ENCODE measurements around the gene CRISP3.
"Not testable (repeated sequence)": the region's sequence is repeated elsewhere in the genome, so short reads cannot be mapped to it uniquely, and the experiment has no call there.

The CRISP3 gene

GRCh38 chr6:49764571-49765236, 20.5 kb upstream of the CRISP3 start:
- no peaks in the 10 kb centered on the region for H3K27me3 ChIP-seq (ENCODE audit: control insufficient read depth, insufficient read depth, low read length, poor library complexity, severe bottlenecking)
- WGBS, 2 experiments: 83 to 89% methylated on average over 2 of the region's 2 CpGs
- H3K4me1 ChIP-seq (ENCODE audit: control insufficient read depth, insufficient read depth, low read length): no peaks in the 10 kb centered on the region
- no peak overlapping the region for H3K4me3 ChIP-seq (ENCODE audit: insufficient read depth, low read depth, low read length)
- H3K36me3 ChIP-seq (ENCODE audit: control insufficient read depth, insufficient read depth, low read length): no peaks in the 10 kb centered on the region
- H3K27ac ChIP-seq (ENCODE audit: insufficient read depth, low read depth, low read length, poor library complexity, severe bottlenecking): no peak overlapping the region
- H3K9me3 ChIP-seq (ENCODE audit: control insufficient read depth, low read length): no peaks in the 10 kb centered on the region

- no peaks in the 10 kb centered on the region for H3K27me3 ChIP-seq (ENCODE audit: control insufficient read depth, insufficient read depth, low read length, poor library complexity, severe bottlenecking)
- WGBS, 2 experiments: 92 to 93% methylated on average over 1 of the region's 4 CpGs
Measured at GRCh38 chr6:49743429-49743828, 759 bp downstream of the CRISP3 start.

GRCh38 chr6:49739423-49739822, 4.8 kb downstream of the CRISP3 start:
- no peak overlapping the region for H3K4me3 ChIP-seq (ENCODE audit: insufficient read depth, low read depth, low read length)
- no peak overlapping the region for H3K27ac ChIP-seq (ENCODE audit: insufficient read depth, low read depth, low read length, poor library complexity, severe bottlenecking)
- no peaks in the 10 kb centered on the region for H3K4me1 ChIP-seq (ENCODE audit: control insufficient read depth, insufficient read depth, low read length)
- no peaks in the 10 kb centered on the region for H3K27me3 ChIP-seq (ENCODE audit: control insufficient read depth, insufficient read depth, low read length, poor library complexity, severe bottlenecking)
- no peaks in the 10 kb centered on the region for H3K36me3 ChIP-seq (ENCODE audit: control insufficient read depth, insufficient read depth, low read length)
- 100% methylated on average over 1 of the region's 2 CpGs; no CpG with 5 or more reads in 1 of the 2 experiments for WGBS, 2 experiments
- H3K9me3 ChIP-seq (ENCODE audit: control insufficient read depth, low read length): no peaks in the 10 kb centered on the region

More at GRCh38 chr6:49743429-49743828, 759 bp downstream of the CRISP3 start:
- H3K9me3 ChIP-seq (ENCODE audit: control insufficient read depth, low read length): no peaks in the 10 kb centered on the region
- H3K4me3 ChIP-seq (ENCODE audit: insufficient read depth, low read depth, low read length): no peak overlapping the region
- no peak overlapping the region for H3K27ac ChIP-seq (ENCODE audit: insufficient read depth, low read depth, low read length, poor library complexity, severe bottlenecking)
- H3K36me3 ChIP-seq (ENCODE audit: control insufficient read depth, insufficient read depth, low read length): no peaks in the 10 kb centered on the region
- no peaks in the 10 kb centered on the region for H3K4me1 ChIP-seq (ENCODE audit: control insufficient read depth, insufficient read depth, low read length)

DNA sequence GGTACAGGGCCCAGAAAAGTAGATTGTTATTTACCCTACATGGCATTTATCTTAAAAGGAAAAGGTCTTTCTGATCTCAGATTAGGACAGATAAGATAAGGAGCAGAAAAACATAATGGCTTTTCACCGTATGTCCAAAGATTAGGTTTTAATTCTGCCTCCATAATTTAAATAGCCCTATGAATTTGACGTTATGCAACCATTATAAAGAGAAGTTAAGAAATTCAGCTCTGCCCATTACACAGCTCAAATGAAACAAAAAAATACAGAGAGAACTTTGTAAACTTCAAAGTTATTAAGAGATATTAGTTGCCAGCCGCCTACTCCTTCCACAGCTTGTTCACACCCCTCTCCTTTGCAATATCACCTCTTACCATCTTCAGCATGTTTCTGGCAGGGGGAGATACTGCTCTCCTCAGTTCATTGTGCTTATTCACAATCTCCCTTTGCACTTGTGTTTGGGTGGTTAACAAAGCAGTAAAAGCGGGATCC, 8.1 kb downstream of the CRISP3 start:
- Histone ChIP-seq H3K4me3 (ENCODE audit: insufficient read depth, low read depth, low read length) (no peak overlapping the region), H3K36me3 (ENCODE audit: control insufficient read depth, insufficient read depth, low read length) (no peaks in the 10 kb centered on the region), H3K27me3 (ENCODE audit: control insufficient read depth, insufficient read depth, low read length, poor library complexity, severe bottlenecking) (no peaks in the 10 kb centered on the region), H3K9me3 (ENCODE audit: control insufficient read depth, low read length) (no peaks in the 10 kb centered on the region), H3K4me1 (ENCODE audit: control insufficient read depth, insufficient read depth, low read length) (no peaks in the 10 kb centered on the region), H3K27ac (ENCODE audit: insufficient read depth, low read depth, low read length, poor library complexity, severe bottlenecking) (no peak overlapping the region)
- WGBS, 2 experiments: 92 to 98% methylated on average over 3 to 4 of the region's 4 CpGs

- H3K4me3 ChIP-seq (ENCODE audit: insufficient read depth, low read depth, low read length): no peak overlapping the region
- no peaks in the 10 kb centered on the region for H3K36me3 ChIP-seq (ENCODE audit: control insufficient read depth, insufficient read depth, low read length)
- 73 to 77% methylated on average over 2 of the region's 2 CpGs for WGBS, 2 experiments
- H3K27ac ChIP-seq (ENCODE audit: insufficient read depth, low read depth, low read length, poor library complexity, severe bottlenecking): no peak overlapping the region
- no peaks in the 10 kb centered on the region for H3K9me3 ChIP-seq (ENCODE audit: control insufficient read depth, low read length)
- no peaks in the 10 kb centered on the region for H3K27me3 ChIP-seq (ENCODE audit: control insufficient read depth, insufficient read depth, low read length, poor library complexity, severe bottlenecking)
- H3K4me1 ChIP-seq (ENCODE audit: control insufficient read depth, insufficient read depth, low read length): no peaks in the 10 kb centered on the region
Measured at GRCh38 chr6:49733680-49734079, 10.5 kb downstream of the CRISP3 start.

GRCh38 chr6:49732781-49733180, 11.4 kb downstream of the CRISP3 start:
- no peaks in the 10 kb centered on the region for H3K27me3 ChIP-seq (ENCODE audit: control insufficient read depth, insufficient read depth, low read length, poor library complexity, severe bottlenecking)
- H3K4me3 ChIP-seq (ENCODE audit: insufficient read depth, low read depth, low read length): no peak overlapping the region
- no peaks in the 10 kb centered on the region for H3K9me3 ChIP-seq (ENCODE audit: control insufficient read depth, low read length)
- no peaks in the 10 kb centered on the region for H3K4me1 ChIP-seq (ENCODE audit: control insufficient read depth, insufficient read depth, low read length)
- WGBS, 2 experiments: 100% methylated on average over 1 to 2 of the region's 3 CpGs
- H3K27ac ChIP-seq (ENCODE audit: insufficient read depth, low read depth, low read length, poor library complexity, severe bottlenecking): no peak overlapping the region
- no peaks in the 10 kb centered on the region for H3K36me3 ChIP-seq (ENCODE audit: control insufficient read depth, insufficient read depth, low read length)

- Histone ChIP-seq H3K4me1 (ENCODE audit: control insufficient read depth, insufficient read depth, low read length) (no peaks in the 10 kb centered on the region), H3K27me3 (ENCODE audit: control insufficient read depth, insufficient read depth, low read length, poor library complexity, severe bottlenecking) (no peaks in the 10 kb centered on the region), H3K9me3 (ENCODE audit: control insufficient read depth, low read length) (no peaks in the 10 kb centered on the region), H3K4me3 (ENCODE audit: insufficient read depth, low read depth, low read length) (no peak overlapping the region), H3K36me3 (ENCODE audit: control insufficient read depth, insufficient read depth, low read length) (no peaks in the 10 kb centered on the region), H3K27ac (ENCODE audit: insufficient read depth, low read depth, low read length, poor library complexity, severe bottlenecking) (no peak overlapping the region)
Measured at GRCh38 chr6:49730251-49730650, 13.9 kb downstream of the CRISP3 start.

DNA sequence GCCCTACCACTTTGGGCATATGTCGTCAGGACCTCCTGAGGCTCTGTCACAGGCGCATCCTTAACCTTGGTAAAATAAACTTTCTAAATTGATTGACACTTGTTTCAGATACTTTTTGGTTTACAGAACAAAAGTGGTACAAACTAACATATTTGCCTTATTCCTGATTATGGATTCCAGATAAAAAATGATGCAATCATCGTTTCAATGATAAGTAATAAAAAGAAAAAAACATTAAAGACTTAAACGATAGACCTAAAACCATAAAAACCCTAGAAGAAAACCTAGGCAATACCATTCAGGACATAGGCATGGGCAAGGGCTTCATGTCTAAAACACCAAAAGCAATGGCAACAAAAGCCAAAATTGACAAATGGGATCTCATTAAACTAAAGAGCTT, 20.3 kb downstream of the CRISP3 start:
- not testable (repeated sequence) for H3K36me3 ChIP-seq (ENCODE audit: control insufficient read depth, insufficient read depth, low read length)

DNA sequence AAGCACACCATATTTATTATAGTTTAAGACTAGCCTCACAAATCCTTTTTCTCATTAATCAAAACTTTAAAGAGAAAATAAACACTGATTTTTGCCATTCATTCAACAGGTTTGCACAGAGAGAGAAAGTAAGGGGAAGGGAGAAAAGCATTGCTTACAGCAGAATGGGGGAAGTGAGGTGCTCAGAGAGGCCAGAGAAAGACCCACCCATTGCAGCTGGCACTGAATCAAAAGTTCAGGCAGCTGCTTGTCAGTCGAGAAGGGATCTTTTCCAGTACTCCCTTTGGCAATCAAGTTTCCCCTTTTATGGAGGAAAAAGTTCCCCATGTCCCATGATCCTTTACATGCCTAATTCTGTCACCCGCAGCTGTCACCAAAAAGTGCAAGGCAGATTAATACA, 22.9 kb downstream of the CRISP3 start:
- 90 to 92% methylated on average over 2 of the region's 2 CpGs for WGBS, 2 experiments
- Histone ChIP-seq H3K27me3 (ENCODE audit: control insufficient read depth, insufficient read depth, low read length, poor library complexity, severe bottlenecking) (no peaks in the 10 kb centered on the region), H3K9me3 (ENCODE audit: control insufficient read depth, low read length) (peaks cover 2% of the 10 kb centered on the region), H3K4me1 (ENCODE audit: control insufficient read depth, insufficient read depth, low read length) (no peaks in the 10 kb centered on the region), H3K27ac (ENCODE audit: insufficient read depth, low read depth, low read length, poor library complexity, severe bottlenecking) (no peak overlapping the region), H3K36me3 (ENCODE audit: control insufficient read depth, insufficient read depth, low read length) (no peaks in the 10 kb centered on the region), H3K4me3 (ENCODE audit: insufficient read depth, low read depth, low read length) (no peak overlapping the region)

More for the DNA sequence above, 20.3 kb downstream of the CRISP3 start:
- not testable (repeated sequence) for H3K27ac ChIP-seq (ENCODE audit: insufficient read depth, low read depth, low read length, poor library complexity, severe bottlenecking); H3K4me3 ChIP-seq (ENCODE audit: insufficient read depth, low read depth, low read length); H3K9me3 ChIP-seq (ENCODE audit: control insufficient read depth, low read length); H3K27me3 ChIP-seq (ENCODE audit: control insufficient read depth, insufficient read depth, low read length, poor library complexity, severe bottlenecking); H3K4me1 ChIP-seq (ENCODE audit: control insufficient read depth, insufficient read depth, low read length)
- 78 to 79% methylated on average over 3 to 4 of the region's 4 CpGs for WGBS, 2 experiments

DNA sequence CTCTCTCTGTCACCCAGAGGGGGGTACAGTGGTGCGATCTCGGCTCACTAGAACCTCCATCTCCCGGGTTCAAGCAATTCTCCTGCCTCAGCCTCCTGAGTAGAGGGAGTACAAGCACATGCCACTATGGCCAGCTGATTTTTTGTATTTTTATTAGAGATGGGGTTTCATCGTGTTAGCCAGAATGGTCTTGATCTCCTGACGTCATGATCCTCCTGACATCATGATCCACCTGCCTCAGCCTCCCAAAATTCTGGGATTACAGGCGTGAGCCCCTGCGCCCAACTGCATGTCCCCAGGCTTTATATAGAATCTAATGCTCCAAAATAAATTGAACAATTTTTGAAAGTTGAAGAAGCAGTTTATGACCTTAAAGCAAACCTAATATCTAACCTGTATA, 23.8 kb downstream of the CRISP3 start:
- 93 to 97% methylated on average over 7 of the region's 7 CpGs for WGBS, 2 experiments
- H3K4me1 ChIP-seq (ENCODE audit: control insufficient read depth, insufficient read depth, low read length): no peaks in the 10 kb centered on the region
- H3K27me3 ChIP-seq (ENCODE audit: control insufficient read depth, insufficient read depth, low read length, poor library complexity, severe bottlenecking): no peaks in the 10 kb centered on the region
- no peak overlapping the region for H3K4me3 ChIP-seq (ENCODE audit: insufficient read depth, low read depth, low read length)
- no peaks in the 10 kb centered on the region for H3K36me3 ChIP-seq (ENCODE audit: control insufficient read depth, insufficient read depth, low read length)
- H3K9me3 ChIP-seq (ENCODE audit: control insufficient read depth, low read length): peaks cover 2% of the 10 kb centered on the region
- H3K27ac ChIP-seq (ENCODE audit: insufficient read depth, low read depth, low read length, poor library complexity, severe bottlenecking): no peak overlapping the region

Data from ectodermal cell (in vitro differentiated cells).